Panc1 (cell line): ENCODE data around the gene RBP2. TPM values are rescaled to one million over a fixed set of nuclear protein-coding genes. Genes with fewer than 3 reads are reported as not detected.

Experiments
- ATAC-seq: fragments of 200-7000 bp; cut with Tn5 transposase; 2 replicates; pipeline ENCODE4 v1.9.1; 2020; ENCODE audit warnings: mild to moderate bottlenecking, moderate library complexity
- BruUV-seq: library from RNA; stranded (reverse); fragments of 400-500 nt; replicated peaks from 2 replicates; lab custom pipeline; 2021; lab: Mats Ljungman, UMichigan
- CTCF ChIA-PET: fragments of 300-600 bp; sonication (Branson Sonifier 250); formaldehyde crosslinking; loops from one replicate; lab custom pipeline; 2022; ENCODE audit warnings: antibody characterized with exemption; lab: Charles Lee
- POLR2A ChIA-PET: fragments of 300-600 bp; sonication (Branson Sonifier 250); formaldehyde crosslinking; loops from one replicate; lab custom pipeline; 2022; ENCODE audit warnings: antibody characterized with exemption; lab: Charles Lee
- DNase-seq: peaks from one replicate; pipeline ENCODE4 v3.0.0-alpha.2; 2010; ENCODE audit warnings: low read depth, low spot score
- H3K27ac ChIP-seq: 2 replicates; pipeline ENCODE4 v1.5.1; 2011; ENCODE audit warnings: mild to moderate bottlenecking, low read length, inconsistent platforms
- H3K27me3 ChIP-seq: fragments of 200-500 bp; sonication (Bioruptor generic); 2 replicates; pipeline ENCODE4 v1.6.0; 2014; ENCODE audit warnings: low read length, inconsistent platforms; ENCODE audit not compliant: control insufficient read depth, insufficient read depth
- H3K36me3 ChIP-seq: fragments of 200-500 bp; sonication (Bioruptor generic); 2 replicates; pipeline ENCODE4 v1.5.1; 2014; ENCODE audit warnings: inconsistent platforms, mild to moderate bottlenecking, low read length, moderate library complexity; ENCODE audit not compliant: control insufficient read depth, insufficient read depth
- H3K4me1 ChIP-seq: 2 replicates; pipeline ENCODE4 v1.5.1; 2011; ENCODE audit warnings: inconsistent platforms, mild to moderate bottlenecking, low read length, moderate library complexity; ENCODE audit not compliant: control insufficient read depth, insufficient read depth
- H3K4me3 ChIP-seq, 2 experiments: 2 replicates each; pipeline ENCODE4 v1.5.1; 2011 to 2012; ENCODE audit warnings: low read depth in 2 of 2, low read length in 2 of 2, mild to moderate bottlenecking in 2 of 2, inconsistent platforms in 1 of 2, moderate library complexity in 1 of 2
- H3K9me3 ChIP-seq: fragments of 200-500 bp; sonication (Bioruptor generic); 2 replicates; pipeline ENCODE4 v1.5.1; 2014; ENCODE audit warnings: low read depth, mild to moderate bottlenecking, inconsistent platforms, low read length, moderate library complexity; ENCODE audit not compliant: control insufficient read depth, insufficient read depth
- CTCF ChIP-seq: fragments of 450-650 bp; IDR thresholded peaks from 2 replicates; pipeline ENCODE4 v1.5.1; 2017; ENCODE audit warnings: mild to moderate bottlenecking
- POLR2AphosphoS5 ChIP-seq: IDR thresholded peaks from 2 replicates; pipeline ENCODE4 v1.6.1; 2012; ENCODE audit warnings: mild to moderate bottlenecking, low read depth, low read length, moderate library complexity
- REST ChIP-seq, 2 experiments: IDR thresholded peaks; 2 replicates each; pipeline ENCODE4 v1.6.1; 2011 to 2012; ENCODE audit warnings: low read depth in 2 of 2, control low read depth in 1 of 2, low read length in 1 of 2, mild to moderate bottlenecking in 1 of 2, moderate library complexity in 1 of 2; ENCODE audit not compliant: insufficient read depth in 1 of 2
- SIN3A ChIP-seq: IDR thresholded peaks from 2 replicates; pipeline ENCODE4 v1.6.1; 2012; ENCODE audit warnings: low read depth, mild to moderate bottlenecking, low read length, moderate library complexity, borderline replicate concordance; ENCODE audit not compliant: insufficient read depth
- TCF7L2 ChIP-seq: IDR thresholded peaks from 2 replicates; pipeline ENCODE4 v1.6.1; 2011; ENCODE audit warnings: mild to moderate bottlenecking, low read depth, low read length, inconsistent platforms
- in situ Hi-C: cut with HindIII; loops from 2 replicates; pipeline ENCODE4 v1.10.0; 2016; ENCODE audit warnings: low sequenced_read_pairs, low pct_unique_long_range_greater_than_20kb
- intact Hi-C: fragments of 100-400 bp; cut with micrococcal nuclease; formaldehyde crosslinking; loops from one replicate; pipeline ENCODE4 v1.10.0; 2022; ENCODE audit not compliant: unreplicated experiment
- total RNA-seq: library from RNA; stranded (reverse); gene quantifications from one replicate; pipeline ENCODE4 v1.2.1, GENCODE V29; 2021; ENCODE audit not compliant: unreplicated experiment

RBP2 gene
- total RNA-seq, 1 experiment from 2014 or later: not detected

- POLR2A ChIA-PET: no interaction called here
- CTCF ChIA-PET: interaction anchor here (0.5 to 0.6 kb wide), 2 partner anchors 362 to 1411 kb away, joined by 3 read pairs; no protein-coding TSS in a partner anchor
- DNase-seq: no peak
- BruUV-seq: no TSS peak
- intact Hi-C loops: no loop called here
- no peak for ATAC-seq
- Histone ChIP-seq H3K27ac (no peak overlapping the region), H3K9me3 (no peaks in the 10 kb centered on the region), H3K36me3 (no peaks in the 10 kb centered on the region), H3K27me3 (no peaks in the 10 kb centered on the region), H3K4me3 (no peak overlapping the region), H3K4me1 (no peaks in the 10 kb centered on the region)
- in situ Hi-C loops: no loop called here
- TF ChIP-seq REST (IDR thresholded peaks at IDR 0.05; ENCODE audit: insufficient read depth in 1 of 2, low read depth in 2 of 2, low read length in 1 of 2) (no peak), POLR2AphosphoS5 (no peak)
Measured at GRCh38 chr3:139517321-139518065, 41.2 kb upstream of the RBP2 start.

GRCh38 chr3:139514741-139515140, 38.4 kb upstream of the RBP2 start:
- POLR2A ChIA-PET: no interaction called here
- H3K27me3 ChIP-seq: no peaks in the 10 kb centered on the region
- no peak for TF ChIP-seq REST (IDR thresholded peaks at IDR 0.05; ENCODE audit: insufficient read depth in 1 of 2, low read depth in 2 of 2, low read length in 1 of 2)
- no peak for TF ChIP-seq TCF7L2
- TF ChIP-seq CTCF: no peak
- TF ChIP-seq SIN3A: no peak
- no peak for TF ChIP-seq POLR2AphosphoS5
- no peak overlapping the region for H3K4me3 ChIP-seq
- no peaks in the 10 kb centered on the region for H3K9me3 ChIP-seq
- CTCF ChIA-PET: no interaction called here
- no peaks in the 10 kb centered on the region for H3K4me1 ChIP-seq
- DNase-seq (no peak), ATAC-seq (no peak)
- no peaks in the 10 kb centered on the region for H3K36me3 ChIP-seq
- no peak overlapping the region for H3K27ac ChIP-seq
- in situ Hi-C loops: no loop called here
- intact Hi-C loops: no loop called here
- BruUV-seq: no TSS peak
